Neutrophil (primary cell): Measurements from ENCODE around the gene EPM2A.

Source experiments
- H3K27ac ChIP-seq: fragments of 200-600 bp; sonication (generic); 2 replicates; pipeline ENCODE4 v1.5.1; 2016; ENCODE audit warnings: mild to moderate bottlenecking, moderate library complexity
- H3K27me3 ChIP-seq: fragments of 200-600 bp; sonication (generic); 2 replicates; pipeline ENCODE4 v1.6.0; 2016; ENCODE audit warnings: mild to moderate bottlenecking
- H3K36me3 ChIP-seq: fragments of 200-600 bp; sonication (generic); 2 replicates; pipeline ENCODE4 v1.5.1; 2017
- H3K4me1 ChIP-seq, 2 experiments: fragments of 200-600 bp in 1 of 2; sonication (generic) in 1 of 2; 1 replicate in 1 of 2; 2 replicates in 1 of 2; pipeline versions ENCODE4 v1.5.1 to v1.6.1; 2013 to 2016; ENCODE audit warnings: low read depth in 1 of 2, low read length in 1 of 2, mild to moderate bottlenecking in 1 of 2, moderate library complexity in 1 of 2; ENCODE audit not compliant: control insufficient read depth in 1 of 2, insufficient read depth in 1 of 2
- H3K4me3 ChIP-seq, 2 experiments: fragments of 200-600 bp in 1 of 2; sonication (generic) in 1 of 2; 1 replicate in 1 of 2; 2 replicates in 1 of 2; pipeline ENCODE4 v1.5.1; 2013 to 2016; ENCODE audit warnings: low read depth in 1 of 2, low read length in 1 of 2, mild to moderate bottlenecking in 1 of 2, moderate library complexity in 1 of 2
- H3K9me3 ChIP-seq: fragments of 200-600 bp; sonication (generic); 2 replicates; pipeline ENCODE4 v1.5.1; 2016
- CTCF ChIP-seq: fragments of 200-600 bp; sonication (generic); IDR thresholded peaks from 2 replicates; pipeline ENCODE4 v1.5.1; 2016; ENCODE audit warnings: antibody characterized with exemption

The EPM2A gene

GRCh38 chr6:145735356-145736165, at the start of gene EPM2A:
Gene EPM2A, minus strand, starts transcription at chr6:145735520. Its CDS starts 22 bp downstream, at chr6:145735498.
- Histone ChIP-seq H3K4me1 (peaks cover 27 to 35% of the 10 kb centered on the region in 2 experiments), H3K27me3 (no peaks in the 10 kb centered on the region), H3K36me3 (no peaks in the 10 kb centered on the region), H3K27ac (peak within 1 kb of the TSS; percentile 60), H3K9me3 (no peaks in the 10 kb centered on the region), H3K4me3 (peak within 1 kb of the TSS; percentile 65 to 74)
- TF ChIP-seq CTCF = no peak

- Histone ChIP-seq H3K27ac (no peak overlapping the region), H3K36me3 (no peaks in the 10 kb centered on the region), H3K9me3 (no peaks in the 10 kb centered on the region), H3K27me3 (no peaks in the 10 kb centered on the region), H3K4me3 (no peak overlapping the region), H3K4me1 (no peaks in the 10 kb centered on the region)
- no peak for TF ChIP-seq CTCF
These were observed 49.4 kb upstream of the EPM2A start for GRCh38 chr6:145784683-145785082.

- Histone ChIP-seq H3K27me3 (no peaks in the 10 kb centered on the region), H3K36me3 (no peaks in the 10 kb centered on the region), H3K27ac (no peak overlapping the region), H3K9me3 (no peaks in the 10 kb centered on the region), H3K4me3 (no peak overlapping the region), H3K4me1 (no peaks in the 10 kb centered on the region)
- no peak for TF ChIP-seq CTCF
These were observed 48.5 kb upstream of the EPM2A start for GRCh38 chr6:145783796-145784195.

- Histone ChIP-seq H3K9me3 (no peaks in the 10 kb centered on the region), H3K36me3 (no peaks in the 10 kb centered on the region), H3K4me1 (no peaks in the 10 kb centered on the region), H3K27me3 (no peaks in the 10 kb centered on the region), H3K4me3 (no peak overlapping the region), H3K27ac (no peak overlapping the region)
- no peak for TF ChIP-seq CTCF
These were observed 37.5 kb upstream of the EPM2A start for GRCh38 chr6:145772846-145773245.

- no peaks in the 10 kb centered on the region for H3K27me3 ChIP-seq
- no peak overlapping the region for H3K4me3 ChIP-seq
- no peaks in the 10 kb centered on the region for H3K4me1 ChIP-seq
- no peak overlapping the region for H3K27ac ChIP-seq
- H3K36me3 ChIP-seq = no peaks in the 10 kb centered on the region
- no peaks in the 10 kb centered on the region for H3K9me3 ChIP-seq
- TF ChIP-seq CTCF = no peak
These were observed 30.1 kb upstream of the EPM2A start for GRCh38 chr6:145765449-145765848.
